CD4-positive, alpha-beta T cell treated with Interferon gamma for 1 hour (primary cell): ENCODE measurements around the gene PDIA4.
"Not testable (repeated sequence)": the region's sequence is repeated elsewhere in the genome, so short reads cannot be mapped to it uniquely, and the experiment has no call there.

Experiments used
- DNase-seq: peaks from one replicate; pipeline ENCODE4 v3.0.0-alpha.2; 2020

Gene PDIA4

DNA sequence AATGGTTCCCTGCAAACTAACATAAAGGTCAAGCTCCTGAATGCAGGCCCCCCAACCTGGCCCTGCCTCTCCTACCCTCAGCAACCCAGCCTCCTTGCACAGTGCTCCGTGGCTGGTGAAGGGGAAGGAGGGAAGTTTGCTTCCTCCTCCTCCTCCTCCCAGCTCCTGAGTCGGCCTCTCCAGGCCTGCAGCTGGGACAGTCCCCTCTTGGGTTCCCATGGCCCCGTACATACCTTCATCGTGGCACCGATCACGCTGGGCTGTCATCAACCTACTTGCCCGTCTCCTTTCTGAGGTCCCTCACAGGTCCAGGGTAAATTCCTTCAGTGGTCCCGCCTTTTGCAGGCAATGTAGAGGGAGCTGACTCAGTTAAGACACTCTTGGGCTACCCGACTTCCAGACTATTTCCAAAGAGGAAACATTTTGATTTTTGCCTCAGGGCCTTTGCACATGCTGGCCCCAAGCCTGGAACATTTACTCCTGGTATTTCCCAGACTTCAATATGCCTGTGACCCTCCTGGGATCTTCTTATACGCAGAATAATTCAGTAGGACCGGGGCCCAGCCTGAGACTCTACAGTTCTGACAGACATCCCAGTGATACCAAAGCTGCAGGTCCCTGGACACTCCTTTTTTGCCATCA lies 26.8 kb downstream of the PDIA4 start:
- DNase-seq, result no peak

DNA sequence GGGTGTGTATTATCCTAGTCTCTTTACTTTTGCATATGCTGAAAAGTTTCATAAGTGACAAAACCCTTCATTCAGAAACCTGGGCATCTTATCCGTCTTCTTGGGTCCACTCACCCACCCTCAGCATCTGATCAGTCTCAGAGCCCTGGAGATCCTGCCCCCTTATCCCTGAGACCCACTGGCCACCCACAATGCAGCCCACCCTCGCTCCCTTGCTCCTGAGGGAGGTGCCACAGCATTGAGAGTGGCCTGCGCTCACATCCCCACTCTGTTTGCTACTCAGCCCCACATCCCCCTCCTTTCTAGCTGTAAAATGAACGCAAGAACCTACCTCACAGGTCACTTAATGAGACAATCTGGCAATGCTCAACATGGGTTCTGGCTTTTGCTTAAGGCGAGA lies 27.3 kb downstream of the PDIA4 start:
- DNase-seq, result no peak

DNA sequence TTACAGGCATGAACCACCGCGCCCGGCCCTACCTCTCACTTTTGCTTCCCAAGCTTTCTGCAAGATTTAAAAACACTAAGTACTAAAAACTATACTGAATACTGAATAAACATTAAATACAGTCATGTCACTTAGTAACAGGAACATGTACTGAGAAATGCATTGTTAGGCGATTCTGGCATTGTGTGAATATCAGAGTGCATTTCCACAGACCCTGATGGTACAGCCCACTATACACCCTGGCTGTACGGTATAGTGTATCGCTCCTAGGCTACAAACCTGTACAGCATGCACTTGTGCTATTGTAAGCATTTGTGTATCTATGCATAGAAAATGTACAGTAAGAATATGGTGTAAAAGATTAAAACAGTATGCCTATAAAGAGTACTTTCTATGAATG lies 29.1 kb downstream of the PDIA4 start:
- no peak for DNase-seq

- DNase-seq, result no peak
Measured at GRCh38 chr7:148997497-148997896, 30.8 kb downstream of the PDIA4 start.

- no peak for DNase-seq
Measured at GRCh38 chr7:148994576-148994975, 33.7 kb downstream of the PDIA4 start.

DNA sequence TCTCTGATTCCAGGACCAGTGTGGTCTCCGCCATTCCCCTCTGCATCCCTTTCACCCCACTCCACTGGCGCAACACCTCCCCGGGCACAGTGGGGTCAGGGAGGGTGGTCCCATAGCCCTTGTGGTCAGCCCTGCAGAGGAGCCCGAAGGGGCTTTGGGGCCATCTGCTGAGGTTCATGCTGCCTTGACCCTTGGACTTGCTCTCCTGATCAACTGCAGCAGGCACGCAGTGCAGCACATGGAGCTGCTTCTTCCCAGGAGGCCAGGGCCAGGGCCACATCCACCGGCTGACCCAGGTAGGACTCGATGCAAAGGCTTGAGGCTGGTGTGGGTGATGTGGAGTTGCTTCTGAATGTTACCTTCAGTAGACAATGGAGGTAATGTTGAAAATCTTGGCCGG lies 35.1 kb downstream of the PDIA4 start:
- DNase-seq, result no peak

DNA sequence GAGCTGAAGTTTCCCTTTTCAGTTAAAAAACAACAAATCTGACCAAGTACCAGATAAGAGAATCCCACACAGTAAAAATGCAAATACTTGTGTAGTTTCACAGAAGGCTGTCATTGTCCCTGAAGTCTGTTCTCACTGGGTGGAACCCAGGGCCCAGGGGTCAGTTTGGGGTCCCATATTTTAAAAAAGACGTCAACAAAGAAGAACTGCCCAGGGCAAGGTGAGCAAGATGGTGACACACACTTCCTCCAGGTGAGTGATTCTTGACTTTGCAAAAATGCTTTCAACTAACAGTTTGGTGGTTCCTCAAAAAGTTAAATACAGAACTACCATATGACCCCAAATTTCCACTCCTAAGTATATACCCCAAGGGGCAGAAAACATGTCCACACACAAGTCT lies 36.8 kb downstream of the PDIA4 start:
- DNase-seq, result no peak

DNA sequence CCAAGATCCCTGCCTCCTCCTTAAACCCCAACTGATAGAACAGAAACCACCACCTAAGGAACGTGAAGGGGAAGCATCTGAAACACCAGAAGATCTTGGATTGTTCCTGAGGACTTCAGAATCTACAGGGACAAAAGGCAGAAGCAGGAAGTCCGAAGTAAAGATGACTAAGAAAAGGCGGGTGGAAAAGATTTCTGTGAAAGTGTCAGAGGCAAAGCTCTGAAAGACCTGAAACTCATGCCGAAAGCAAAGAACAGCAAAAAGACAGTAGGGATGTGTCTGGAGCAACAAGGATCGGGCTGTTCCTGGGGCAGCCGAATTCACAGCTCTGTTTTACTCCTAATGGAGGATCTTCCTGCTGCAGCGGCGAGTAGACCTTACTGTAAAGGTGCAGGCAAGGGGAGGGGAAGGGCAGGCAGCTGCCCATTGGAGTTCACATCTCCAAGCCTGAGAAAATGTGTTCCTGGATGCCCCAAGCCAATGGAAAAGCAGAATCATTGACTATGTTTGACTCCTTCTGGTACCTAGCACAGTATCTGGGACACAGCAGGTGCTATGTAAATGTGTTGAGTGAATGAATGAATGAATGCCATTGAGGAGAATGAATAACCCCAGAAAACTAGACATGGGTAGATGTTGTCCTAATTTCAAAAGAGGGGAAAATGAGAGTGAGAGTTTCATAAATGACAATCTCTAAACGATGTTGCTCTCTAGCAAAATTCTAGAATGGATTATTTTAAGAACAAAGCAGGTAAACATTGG lies 40.4 kb downstream of the PDIA4 start:
- DNase-seq, result no peak

GRCh38 chr7:148987010-148987750 lies 41.1 kb downstream of the PDIA4 start:
- DNase-seq, result peak; percentile 85

DNA sequence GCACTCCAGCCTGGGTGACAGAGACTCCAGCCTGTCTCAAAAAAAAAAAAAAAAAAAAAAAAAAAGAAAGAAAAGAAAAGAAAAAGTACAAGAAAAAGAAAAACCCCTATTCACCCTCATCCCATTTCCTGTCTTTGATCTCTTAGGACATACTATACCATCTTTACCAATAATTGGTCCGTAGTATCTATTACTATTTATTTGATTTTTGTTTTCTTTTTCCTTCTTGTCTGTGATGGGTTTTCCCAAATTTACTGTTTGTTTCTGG lies 41.6 kb downstream of the PDIA4 start:
- no peak for DNase-seq

GRCh38 chr7:148983200-148984146 lies 44.8 kb downstream of the PDIA4 start:
- peak; percentile 83 for DNase-seq

GRCh38 chr7:148982654-148983199 lies 45.6 kb downstream of the PDIA4 start:
- DNase-seq, result no peak

- no peak for DNase-seq
Measured at GRCh38 chr7:148979827-148980226, 48.5 kb downstream of the PDIA4 start.

DNA sequence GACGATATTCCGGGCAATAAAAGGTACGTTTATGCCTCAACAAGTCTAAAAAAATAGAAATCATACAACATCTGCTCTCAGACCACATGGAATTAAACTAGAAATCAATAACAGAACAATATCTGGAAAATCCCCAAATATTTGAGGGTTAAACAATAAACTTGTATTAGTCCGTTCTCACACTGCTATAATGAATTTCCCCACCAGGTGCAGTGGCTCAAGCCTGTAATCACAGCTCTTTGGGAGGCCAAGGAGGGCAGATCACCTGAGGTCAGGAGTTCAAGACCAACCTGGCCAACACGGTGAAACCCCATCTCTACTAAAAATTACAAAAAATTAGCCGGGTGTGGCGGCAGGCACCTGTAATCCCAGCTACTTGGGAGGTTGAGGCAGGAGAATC lies 49.2 kb downstream of the PDIA4 start:
- not testable (repeated sequence) for DNase-seq

- no peak for DNase-seq
Measured at GRCh38 chr7:148978091-148978490, 50.2 kb downstream of the PDIA4 start.

DNA sequence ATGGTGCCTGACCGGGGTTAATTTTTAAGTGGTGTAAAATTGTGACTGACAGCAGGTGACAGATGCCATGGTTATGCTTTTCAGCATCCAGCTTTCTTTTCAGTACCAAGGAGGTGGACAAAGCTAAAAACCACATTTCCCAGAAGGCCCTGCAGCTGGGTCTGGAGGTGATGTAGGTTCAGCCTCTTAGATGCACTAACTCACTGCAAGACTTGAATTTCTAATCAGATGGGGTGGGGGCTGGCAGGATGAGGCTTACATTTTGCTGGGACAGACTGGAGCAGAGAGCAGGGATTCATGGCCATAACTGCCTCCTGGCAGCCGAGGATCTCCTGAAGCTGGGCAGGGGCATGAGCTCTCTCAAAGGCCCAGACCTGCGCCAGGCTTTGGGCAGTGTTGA lies 52.4 kb downstream of the PDIA4 start:
- no peak for DNase-seq

GRCh38 chr7:148973256-148973655 lies 55.0 kb downstream of the PDIA4 start:
- no peak for DNase-seq

DNA sequence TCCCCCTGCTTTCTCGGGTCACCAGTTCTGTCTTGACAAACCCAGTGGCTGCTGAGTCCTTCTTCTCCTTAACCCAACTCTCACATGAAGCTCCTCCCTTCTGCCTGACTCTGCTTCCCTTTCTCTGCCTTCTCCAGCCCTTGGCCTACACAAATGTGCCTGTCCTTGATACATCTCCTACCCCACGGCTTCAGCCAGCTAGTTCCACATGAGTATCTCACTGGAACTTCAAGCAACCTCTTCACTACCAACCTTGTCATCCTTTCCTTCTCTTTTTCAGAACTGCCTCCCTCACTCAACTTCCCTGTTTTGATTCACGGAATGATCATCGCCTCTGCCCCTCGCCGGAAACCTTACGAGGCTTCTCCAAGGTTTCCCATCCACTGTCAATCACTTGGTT lies 55.9 kb downstream of the PDIA4 start:
- no peak for DNase-seq

GRCh38 chr7:148967602-148968001 lies 60.7 kb downstream of the PDIA4 start:
- no peak for DNase-seq

- DNase-seq, result no peak
Measured at GRCh38 chr7:148967032-148967372, 61.3 kb downstream of the PDIA4 start.

GRCh38 chr7:148964483-148965267 lies 63.6 kb downstream of the PDIA4 start:
- peak; percentile 33 for DNase-seq
